ENCODE measurements around the gene MAP1LC3B2.

The MAP1LC3B2 gene

DNA sequence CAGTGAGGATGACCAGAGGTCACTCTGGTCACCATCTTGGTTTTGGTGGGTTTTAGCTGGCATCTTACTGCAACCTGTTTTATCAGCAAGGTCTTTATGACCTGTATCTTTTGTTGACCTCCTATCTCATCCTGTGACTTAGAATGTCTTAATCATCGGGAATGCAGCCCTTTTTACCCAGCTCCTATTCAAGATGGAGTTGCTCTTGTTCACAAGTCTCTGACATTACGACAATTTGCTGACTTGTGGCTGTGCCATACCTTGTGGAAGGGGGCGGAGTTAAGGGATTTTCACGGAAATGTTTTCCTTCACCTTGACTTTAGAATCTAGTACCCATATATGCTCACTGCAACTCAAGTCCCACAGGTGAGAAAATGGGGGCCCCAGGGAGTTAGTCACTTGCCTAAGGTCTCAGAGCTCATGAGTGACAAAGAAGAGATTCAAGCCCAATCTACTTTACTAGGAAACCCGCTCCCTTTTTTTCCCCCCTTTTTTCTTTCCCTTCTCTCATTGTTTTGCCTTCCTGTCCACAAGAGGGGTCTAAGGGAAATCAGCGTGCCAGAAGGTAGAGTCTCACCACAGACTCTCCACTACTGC is 2.7 kb upstream of the MAP1LC3B2 start:
- H3K4me3 ChIP-seq (ENCODE audit: control insufficient read depth, low read depth, low read length): no peak overlapping the region
- no peak for DNase-seq (ENCODE audit: low read depth)
- no peak for TF ChIP-seq CTCF (conservative IDR thresholded peaks at IDR 0.05; ENCODE audit: control insufficient read depth, insufficient read depth, low read depth, low read length)

- H3K4me3 ChIP-seq (ENCODE audit: control insufficient read depth, low read depth, low read length): no peak overlapping the region
- no peak for DNase-seq (ENCODE audit: low read depth)
- TF ChIP-seq CTCF (conservative IDR thresholded peaks at IDR 0.05; ENCODE audit: control insufficient read depth, insufficient read depth, low read depth, low read length): no peak
Measured at GRCh38 chr12:116556964-116557698, 2.0 kb upstream of the MAP1LC3B2 start.

- no peak for TF ChIP-seq CTCF (conservative IDR thresholded peaks at IDR 0.05; ENCODE audit: control insufficient read depth, insufficient read depth, low read depth, low read length)
- H3K4me3 ChIP-seq (ENCODE audit: control insufficient read depth, low read depth, low read length): no peak overlapping the region
- no peak for DNase-seq (ENCODE audit: low read depth)
Measured at GRCh38 chr12:116558280-116559161, 660 bp upstream of the MAP1LC3B2 start.

DNA sequence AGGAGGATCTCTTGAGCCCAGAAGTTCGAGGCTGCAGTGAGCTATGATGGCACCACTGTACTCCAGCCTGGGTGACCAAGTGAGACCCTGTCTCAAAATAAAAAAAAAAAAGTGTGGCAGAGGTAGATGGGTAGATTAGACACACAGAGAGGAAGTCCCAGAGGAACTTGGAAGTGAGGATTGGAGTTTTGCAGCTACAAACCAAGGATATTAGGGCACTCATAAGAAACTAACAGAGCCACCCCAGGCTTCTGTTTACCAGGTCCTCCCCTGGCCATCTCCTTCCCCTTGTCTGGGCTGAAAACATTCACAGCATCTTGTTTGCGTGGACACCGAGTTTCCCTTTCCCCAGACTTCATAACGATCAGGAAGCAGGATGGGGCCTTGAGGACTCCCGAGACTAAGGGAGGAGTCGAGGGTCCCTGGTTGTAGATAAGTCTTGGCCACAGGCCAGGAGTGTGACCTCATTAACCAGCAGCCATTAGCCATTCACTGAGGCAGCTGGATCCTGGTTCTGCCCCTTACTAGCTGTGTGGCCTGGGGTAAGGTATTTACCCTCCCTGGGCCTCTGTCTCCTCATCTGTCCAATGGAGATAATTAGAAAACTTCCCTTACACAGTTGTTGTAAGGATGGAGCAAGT is 2.1 kb downstream of the MAP1LC3B2 start:
- DNase-seq (ENCODE audit: low read depth): no peak
- H3K4me3 ChIP-seq (ENCODE audit: control insufficient read depth, low read depth, low read length): no peak overlapping the region
- TF ChIP-seq CTCF (conservative IDR thresholded peaks at IDR 0.05; ENCODE audit: control insufficient read depth, insufficient read depth, low read depth, low read length): no peak

- TF ChIP-seq CTCF (conservative IDR thresholded peaks at IDR 0.05; ENCODE audit: control insufficient read depth, insufficient read depth, low read depth, low read length): no peak
- H3K4me3 ChIP-seq (ENCODE audit: control insufficient read depth, low read depth, low read length): no peak overlapping the region
- DNase-seq (ENCODE audit: low read depth): no peak
Measured at GRCh38 chr12:116562090-116562489, 2.9 kb downstream of the MAP1LC3B2 start.

DNA sequence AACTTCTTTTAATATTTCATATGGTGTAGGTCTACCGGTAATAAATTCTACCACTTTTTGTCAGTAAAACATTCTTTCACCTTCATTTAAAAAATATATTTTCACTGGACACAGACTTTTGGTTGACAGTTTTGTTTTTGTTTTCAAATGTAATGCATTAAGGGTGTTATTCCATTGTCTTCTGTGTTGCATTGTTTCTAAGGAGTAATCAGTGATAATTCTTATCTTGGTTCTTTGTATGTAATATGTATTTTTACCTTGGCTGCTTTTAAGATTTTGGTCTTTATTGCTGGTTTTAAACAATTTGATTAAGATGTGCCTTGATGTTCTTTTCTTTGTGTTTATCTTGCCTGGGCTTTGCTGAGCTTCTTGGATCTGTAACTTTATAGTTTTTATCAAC is 4.1 kb downstream of the MAP1LC3B2 start:
- H3K4me3 ChIP-seq (ENCODE audit: control insufficient read depth, low read depth, low read length): no peak overlapping the region
- TF ChIP-seq CTCF (conservative IDR thresholded peaks at IDR 0.05; ENCODE audit: control insufficient read depth, insufficient read depth, low read depth, low read length): no peak
- no peak for DNase-seq (ENCODE audit: low read depth)
